Nephron progenitor cell (in vitro differentiated cells): ENCODE results near the gene CCSER2.
A peak's percentile ranks its signal among the peaks of the same experiment; 100 is the strongest.

Experiments
- DNase-seq: peaks from one replicate; pipeline ENCODE4 v3.0.0; 2021
- H3K27ac Mint-ChIP-seq: 2 replicates; pipeline ENCODE4 v1.8.0; 2021; ENCODE audit warnings: mild to moderate bottlenecking, moderate library complexity, mixed read lengths
- H3K27me3 Mint-ChIP-seq: 2 replicates; pipeline ENCODE4 v1.8.0; 2021; ENCODE audit warnings: mild to moderate bottlenecking, low read depth, mixed read lengths; ENCODE audit not compliant: poor library complexity
- H3K36me3 Mint-ChIP-seq: 2 replicates; pipeline ENCODE4 v1.8.0; 2021; ENCODE audit warnings: low read depth, mixed read lengths
- H3K4me1 Mint-ChIP-seq: 2 replicates; pipeline ENCODE4 v1.8.0; 2021; ENCODE audit warnings: mixed read lengths
- H3K4me3 Mint-ChIP-seq: 2 replicates; pipeline ENCODE4 v1.8.0; 2021; ENCODE audit warnings: mild to moderate bottlenecking, moderate library complexity, mixed read lengths
- H3K9me3 Mint-ChIP-seq: 2 replicates; pipeline ENCODE4 v1.8.0; 2021; ENCODE audit warnings: mild to moderate bottlenecking, moderate library complexity, mixed read lengths
- CTCF ChIP-seq: fragments of 200-600 bp; sonication (generic); IDR thresholded peaks from 2 replicates; pipeline ENCODE4 v1.5.0; 2021; ENCODE audit warnings: antibody characterized with exemption

The CCSER2 gene

GRCh38 chr10:84392181-84392580, 63.8 kb downstream of the CCSER2 start:
- no peak for DNase-seq
- TF ChIP-seq CTCF, result no peak
- H3K4me1 Mint-ChIP-seq, result no peaks in the 10 kb centered on the region
- no peak overlapping the region for H3K27ac Mint-ChIP-seq
- peaks cover 3% of the 10 kb centered on the region for H3K27me3 Mint-ChIP-seq
- H3K9me3 Mint-ChIP-seq, result peaks cover 45% of the 10 kb centered on the region
- peaks cover 90% of the 10 kb centered on the region for H3K36me3 Mint-ChIP-seq
- H3K4me3 Mint-ChIP-seq, result no peak overlapping the region

DNA sequence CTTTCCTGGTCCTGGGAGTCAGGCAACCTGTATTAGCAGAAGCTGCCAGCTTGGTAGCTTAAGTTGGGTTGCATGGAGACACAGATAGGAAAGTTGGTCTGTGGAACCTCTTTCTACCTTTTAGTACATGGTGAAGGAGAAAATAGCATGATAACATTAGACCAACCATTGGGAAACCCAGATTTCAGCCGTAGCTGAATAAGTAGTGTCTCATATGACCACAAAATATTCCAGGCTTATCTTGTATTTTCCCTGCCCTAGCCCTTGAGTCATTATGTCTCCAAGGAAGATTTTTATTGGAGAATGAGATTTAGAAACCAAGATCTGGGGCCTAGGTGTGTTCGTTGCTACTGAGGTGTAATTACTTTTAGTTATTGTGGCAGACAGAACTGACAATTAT, 67.2 kb downstream of the CCSER2 start:
- H3K4me1 Mint-ChIP-seq, result peaks cover 5% of the 10 kb centered on the region
- no peak for TF ChIP-seq CTCF

DNA sequence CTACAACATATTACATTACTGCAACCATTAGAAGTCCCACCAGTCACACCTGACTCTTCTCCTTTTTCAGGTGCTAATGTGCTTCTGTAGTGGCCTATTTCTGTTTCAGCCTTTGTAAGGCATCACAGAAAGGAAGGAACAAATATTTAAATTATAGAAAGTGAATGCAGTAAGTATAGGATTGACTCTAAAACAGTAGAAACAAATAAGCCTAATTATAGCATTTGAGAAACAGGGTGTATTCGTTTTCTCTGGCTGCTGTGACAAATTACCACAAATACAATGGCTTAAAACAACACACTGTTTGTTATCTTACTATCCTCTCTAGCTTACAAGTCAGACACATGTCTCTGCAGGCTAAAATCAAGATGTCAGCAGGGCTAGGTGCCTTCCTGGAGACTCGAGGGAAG, 69.4 kb downstream of the CCSER2 start:
- H3K36me3 Mint-ChIP-seq, result peaks cover 92% of the 10 kb centered on the region
- peak overlapping the region; percentile 62 for H3K27ac Mint-ChIP-seq
- peaks cover 61% of the 10 kb centered on the region for H3K9me3 Mint-ChIP-seq
- TF ChIP-seq CTCF, result no peak
- H3K4me3 Mint-ChIP-seq, result no peak overlapping the region
- no peak for DNase-seq
- no peaks in the 10 kb centered on the region for H3K27me3 Mint-ChIP-seq
- H3K4me1 Mint-ChIP-seq, result peaks cover 5% of the 10 kb centered on the region

More for the DNA sequence above, 67.2 kb downstream of the CCSER2 start:
- no peak for DNase-seq
- H3K27ac Mint-ChIP-seq, result no peak overlapping the region
- no peak overlapping the region for H3K4me3 Mint-ChIP-seq
- H3K27me3 Mint-ChIP-seq, result no peaks in the 10 kb centered on the region
- H3K36me3 Mint-ChIP-seq, result peaks cover 88% of the 10 kb centered on the region
- H3K9me3 Mint-ChIP-seq, result peaks cover 50% of the 10 kb centered on the region

DNA sequence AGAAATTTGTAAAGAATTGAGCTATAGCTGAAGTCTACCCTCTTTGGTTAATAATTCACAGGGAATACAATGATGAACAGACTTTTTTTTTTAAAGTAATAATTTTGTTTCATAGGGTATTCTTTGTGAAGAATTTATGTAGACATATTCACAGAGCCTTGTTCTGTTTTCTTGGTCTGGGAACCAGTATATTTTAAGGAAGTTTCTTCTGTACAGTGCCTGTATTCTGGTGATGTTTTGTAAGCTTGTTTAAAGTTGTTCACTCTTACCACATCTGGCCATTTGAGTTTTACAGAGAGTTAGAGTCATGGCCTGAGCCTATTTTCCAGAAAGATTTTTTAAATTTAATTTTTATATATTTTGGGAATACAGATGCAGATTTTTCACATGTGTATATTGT, 70.3 kb downstream of the CCSER2 start:
- Mint-ChIP-seq H3K9me3 (peaks cover 61% of the 10 kb centered on the region), H3K27ac (no peak overlapping the region), H3K27me3 (no peaks in the 10 kb centered on the region), H3K36me3 (peaks cover 85% of the 10 kb centered on the region), H3K4me1 (peaks cover 5% of the 10 kb centered on the region), H3K4me3 (no peak overlapping the region)
- DNase-seq, result no peak
- TF ChIP-seq CTCF, result no peak

DNA sequence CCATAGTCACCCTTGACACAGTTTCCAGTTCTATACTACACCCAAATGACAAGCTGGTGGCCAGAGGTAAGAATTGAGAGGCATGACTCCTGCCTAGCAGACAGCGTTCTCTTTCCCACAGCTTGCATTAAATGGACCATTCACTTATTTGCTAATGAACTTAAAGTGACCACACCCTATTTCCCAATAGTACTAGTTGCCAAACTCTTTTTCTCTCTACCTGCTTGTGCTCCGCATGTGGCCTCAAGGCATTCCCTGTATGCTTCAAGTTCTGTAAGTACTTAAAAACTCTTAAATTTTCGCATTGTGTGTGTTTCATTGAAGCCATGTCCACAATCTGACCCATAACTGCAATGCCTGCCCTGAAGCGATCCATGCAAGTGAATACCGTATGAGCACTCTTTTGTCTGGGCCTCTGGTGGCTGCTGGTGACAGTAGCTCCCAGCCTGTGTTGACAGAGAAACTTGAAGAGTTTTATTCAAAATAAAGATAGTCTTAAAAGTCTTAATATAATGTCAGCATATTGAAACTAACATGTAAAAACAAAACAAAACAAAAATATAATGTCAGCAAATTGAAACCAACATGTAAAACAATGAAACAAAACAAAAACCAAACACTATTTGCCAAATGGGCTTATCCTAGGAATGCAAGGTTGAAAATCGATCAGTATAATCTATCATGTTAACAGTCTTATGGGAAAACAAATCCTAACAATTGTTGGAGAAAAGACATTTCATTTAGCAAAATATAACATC, 73.6 kb downstream of the CCSER2 start:
- TF ChIP-seq CTCF, result no peak
- Mint-ChIP-seq H3K4me3 (no peak overlapping the region), H3K27me3 (peaks cover 4% of the 10 kb centered on the region), H3K36me3 (peaks cover 64% of the 10 kb centered on the region), H3K4me1 (peaks cover 5% of the 10 kb centered on the region), H3K9me3 (peaks cover 38% of the 10 kb centered on the region), H3K27ac (no peak overlapping the region)
- DNase-seq, result no peak

DNA sequence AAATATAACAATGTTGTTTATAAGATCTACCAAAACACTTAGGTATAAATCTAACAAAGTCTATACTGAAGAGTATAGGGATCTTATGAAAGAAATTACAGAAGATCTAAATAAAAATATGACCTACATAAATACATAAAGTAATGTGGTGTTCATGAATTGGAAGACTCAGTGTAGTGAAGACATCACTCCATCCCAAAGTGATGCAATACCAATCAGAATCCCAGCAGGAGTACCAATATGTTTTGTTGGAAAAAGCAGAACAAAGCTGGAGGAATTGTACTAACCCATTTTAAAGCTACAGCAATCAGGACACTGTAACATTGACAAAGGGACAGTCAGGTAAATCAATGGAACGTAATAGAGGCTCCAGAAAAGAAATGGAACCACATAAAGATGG, 76.4 kb downstream of the CCSER2 start:
- no peak for DNase-seq
- Mint-ChIP-seq H3K27ac (no peak overlapping the region), H3K27me3 (peaks cover 4% of the 10 kb centered on the region), H3K9me3 (peaks cover 27% of the 10 kb centered on the region), H3K36me3 (peaks cover 52% of the 10 kb centered on the region), H3K4me1 (no peaks in the 10 kb centered on the region), H3K4me3 (no peak overlapping the region)
- no peak for TF ChIP-seq CTCF
